Muscle of back (tissue), 11 donors: Measurements from ENCODE around the gene LYRM4. TPM values are rescaled to one million over a fixed set of nuclear protein-coding genes. Genes with fewer than 3 reads are reported as not detected.
A peak's percentile ranks its signal among the peaks of the same experiment; 100 is the strongest.

ENCODE experiments used
- DNase-seq, 3 donors: peaks; one replicate each; pipeline versions ENCODE4 v3.0.0 to v3.0.0-alpha.2; 2013
- polyA plus RNA-seq, 10 donors: library from polyadenylated mRNA; unstranded; fragments of 120-200 nt; gene quantifications; one replicate each; pipeline ENCODE4 v1.2.1, GENCODE V29; 2013; ENCODE audit not compliant: insufficient read length in 10 of 10

The LYRM4 gene
- polyA plus RNA-seq, 10 donors: 20.3 to 35.7 (median 25.2) TPM

GRCh38 chr6:5285081-5285480 lies 24.3 kb upstream of the LYRM4 start:
- DNase-seq: no peak

DNA sequence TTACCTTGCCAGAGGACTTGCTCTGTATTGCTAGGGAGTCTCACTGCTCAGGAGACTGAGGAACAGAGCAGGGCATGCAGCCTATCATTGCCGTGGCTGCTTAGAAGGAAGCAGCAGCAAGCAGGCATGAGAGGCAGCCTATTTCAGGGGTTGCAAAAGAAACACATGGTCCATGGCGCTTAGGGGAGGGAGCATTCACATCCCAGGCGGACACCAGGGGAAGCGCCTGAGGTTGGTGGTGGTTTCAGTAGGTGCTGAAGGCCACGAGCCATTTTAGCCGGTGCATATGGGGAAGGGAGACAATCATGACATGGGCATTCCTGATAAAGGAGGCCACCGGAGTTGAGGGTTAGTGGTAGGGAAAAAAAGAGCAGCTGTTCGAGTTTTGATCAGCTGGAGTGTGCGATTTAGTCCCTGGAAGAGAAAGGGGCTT lies 21.5 kb upstream of the LYRM4 start:
- DNase-seq: no peak

GRCh38 chr6:5280920-5281319 lies 20.2 kb upstream of the LYRM4 start:
- no peak for DNase-seq

DNA sequence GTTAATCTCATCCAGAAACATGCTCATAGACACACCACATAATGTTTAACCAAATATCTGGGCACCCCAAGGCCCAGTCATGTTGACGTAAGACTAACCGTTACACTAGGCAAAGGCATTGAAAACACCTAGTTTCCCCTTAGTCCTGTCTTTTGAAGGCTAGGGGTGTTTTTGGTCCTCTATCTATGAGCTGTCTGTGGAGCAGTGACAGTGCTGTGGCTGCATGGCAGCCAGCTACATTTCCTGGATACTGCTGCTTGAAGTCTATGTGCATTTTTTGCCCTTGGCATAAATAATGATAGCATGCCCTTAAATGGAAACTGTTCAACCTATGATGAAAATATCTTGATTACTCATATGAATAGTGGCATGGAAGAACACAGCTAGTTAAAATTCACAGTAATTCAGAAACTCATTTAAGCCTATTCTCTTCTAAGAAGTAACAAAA lies 19.2 kb upstream of the LYRM4 start:
- no peak for DNase-seq

GRCh38 chr6:5278565-5279120 lies 17.9 kb upstream of the LYRM4 start:
- no peak for DNase-seq

DNA sequence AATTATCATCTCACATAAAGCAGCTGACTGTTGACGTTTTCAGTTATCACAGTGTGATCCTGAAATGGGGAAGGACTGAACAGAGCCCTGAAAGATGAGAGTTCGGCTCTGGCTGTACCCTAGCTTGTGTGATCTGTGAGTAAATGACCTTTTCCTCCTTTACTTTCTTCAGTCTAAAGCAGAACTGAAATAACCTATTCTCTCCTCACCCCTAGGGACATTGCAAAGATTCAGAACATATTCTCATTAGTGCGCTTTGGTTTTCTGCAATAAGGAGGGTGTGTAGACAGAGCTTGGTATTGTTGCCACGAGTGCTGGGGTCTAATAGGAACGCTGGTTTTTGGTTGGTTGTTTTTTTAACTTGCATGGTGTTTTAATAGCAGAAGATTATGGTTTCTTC lies 17.3 kb upstream of the LYRM4 start:
- DNase-seq: no peak

DNA sequence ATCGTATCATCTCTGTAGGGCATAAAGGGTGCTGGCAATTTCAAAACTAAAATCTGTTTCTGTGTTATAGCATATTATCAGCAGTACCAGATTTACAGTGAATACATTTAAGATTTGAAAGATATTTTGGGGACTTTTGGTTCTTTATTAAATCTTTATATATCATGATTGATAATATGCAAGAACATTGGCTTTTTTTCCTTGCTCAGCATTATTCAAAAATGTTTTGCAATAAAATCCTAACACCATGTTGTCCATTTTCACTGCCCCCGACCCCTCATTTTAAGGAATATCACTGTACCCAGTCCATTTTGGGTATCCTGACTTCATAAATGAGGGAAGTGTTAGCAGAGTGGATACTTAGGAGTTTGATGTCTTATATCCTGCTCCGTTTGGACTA lies 16.8 kb upstream of the LYRM4 start:
- no peak for DNase-seq

DNA sequence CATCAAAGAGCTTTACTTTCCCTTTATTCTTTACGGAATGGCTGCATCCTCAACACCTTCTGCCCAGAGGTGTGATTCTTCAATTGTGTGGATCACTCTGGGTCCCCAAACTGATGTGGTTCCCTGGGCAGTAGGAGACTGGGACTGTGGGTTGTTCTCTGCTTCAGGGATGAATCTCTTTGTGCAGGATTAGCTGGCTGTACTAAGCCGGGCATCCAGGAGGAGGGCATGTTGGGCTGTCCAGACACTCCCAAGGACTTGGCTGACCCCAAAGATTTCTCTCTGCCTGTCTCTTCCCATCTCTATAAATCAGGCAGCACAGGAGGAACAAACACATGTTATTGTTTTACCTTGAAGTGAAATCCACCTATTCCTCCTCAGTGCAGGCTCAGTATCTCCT lies 15.8 kb upstream of the LYRM4 start:
- no peak for DNase-seq

DNA sequence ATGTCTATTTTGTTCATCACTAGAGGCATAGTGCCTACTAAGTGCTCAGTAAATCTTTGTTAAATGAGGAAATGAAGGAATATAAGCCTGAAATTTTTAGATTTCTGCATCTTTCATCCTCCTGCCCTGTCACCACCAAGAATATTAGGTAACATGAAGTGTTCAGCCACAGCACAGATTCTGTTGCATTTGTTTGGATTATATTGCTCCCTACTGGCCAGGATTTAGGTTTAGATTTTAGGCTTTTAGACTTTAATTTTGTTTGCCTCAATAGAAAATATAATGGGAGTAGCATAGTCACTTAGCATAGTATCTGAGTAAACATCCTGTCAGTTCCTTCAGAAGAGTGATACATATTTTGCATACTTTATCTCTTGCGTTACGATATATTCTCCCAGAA lies 14.7 kb upstream of the LYRM4 start:
- no peak for DNase-seq

GRCh38 chr6:5274231-5274630 lies 13.5 kb upstream of the LYRM4 start:
- no peak for DNase-seq

- DNase-seq: no peak
These were observed 11.2 kb upstream of the LYRM4 start for GRCh38 chr6:5271926-5272325.

GRCh38 chr6:5270093-5270680 lies 9.4 kb upstream of the LYRM4 start:
- no peak for DNase-seq

DNA sequence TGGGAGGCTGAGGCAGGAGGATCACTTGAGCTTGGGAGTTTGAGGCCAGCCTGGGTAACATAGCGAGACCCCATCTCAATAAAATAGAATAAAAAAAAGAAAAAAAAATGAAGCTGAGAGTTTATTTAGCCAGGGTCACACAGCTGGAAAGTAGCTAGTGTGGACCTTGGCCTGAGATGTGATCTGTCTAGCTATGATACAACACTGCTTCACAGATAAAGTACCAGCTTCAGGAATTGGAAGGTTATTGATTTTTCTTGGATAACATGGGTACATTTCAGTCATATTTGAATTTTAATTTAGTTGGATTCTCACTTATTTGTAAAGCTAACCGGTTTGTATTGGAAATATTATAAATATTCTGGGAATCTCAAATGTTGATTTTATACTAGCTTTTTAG lies 5.7 kb upstream of the LYRM4 start:
- no peak for DNase-seq

DNA sequence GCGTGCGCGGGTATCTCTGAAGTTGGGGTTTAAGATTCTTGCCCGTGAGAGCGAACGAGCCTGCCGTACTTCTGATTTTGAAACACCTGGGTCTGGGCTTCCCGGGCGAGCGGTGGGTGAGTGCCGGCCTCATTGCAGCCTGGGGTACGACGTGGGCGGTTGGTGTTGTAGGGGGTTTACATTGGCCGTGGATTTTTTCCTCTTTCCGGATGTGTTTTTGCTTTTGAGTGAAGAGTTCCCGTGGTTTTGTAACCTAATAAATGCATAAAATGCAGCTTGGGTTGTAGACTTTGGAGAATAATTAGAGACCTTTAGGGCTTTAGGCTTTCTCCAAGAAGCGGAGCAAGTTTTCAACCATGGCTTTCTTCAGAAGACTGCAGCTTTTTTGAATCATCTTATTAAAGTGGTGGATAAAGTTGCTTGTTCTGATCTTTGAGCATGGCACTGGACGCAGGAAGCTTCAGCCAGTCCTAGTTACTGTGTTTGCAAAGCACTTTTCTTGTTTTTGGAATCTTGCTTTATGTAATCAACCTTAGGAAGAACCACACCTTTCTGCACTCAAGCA lies 877 bp upstream of the LYRM4 start:
- DNase-seq: no peak

- DNase-seq: peak; percentile 23 to 68 (median 26)
These were observed 584 bp downstream of the LYRM4 start for GRCh38 chr6:5260111-5260620.

GRCh38 chr6:5259428-5259827 lies 1.3 kb downstream of the LYRM4 start:
- DNase-seq: no peak

DNA sequence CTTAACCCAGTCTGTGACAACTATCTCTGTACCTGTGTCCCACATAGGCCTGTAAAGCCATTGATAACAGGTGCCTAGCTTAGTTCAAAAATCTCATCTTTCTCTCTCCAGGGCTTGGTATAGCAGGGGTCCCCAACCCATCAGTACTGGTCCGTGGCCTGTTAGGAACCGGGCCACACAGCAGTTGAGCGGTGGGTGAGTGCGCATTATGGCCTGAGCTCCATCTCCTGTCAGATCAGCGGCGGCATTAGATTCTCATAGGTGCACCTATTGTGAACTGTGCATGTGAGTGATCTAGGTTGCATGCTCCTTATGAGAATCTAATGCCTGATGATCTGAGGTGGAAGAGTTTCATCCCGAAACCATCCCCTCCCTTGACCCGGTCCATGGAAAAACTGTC lies 3.4 kb downstream of the LYRM4 start:
- no peak for DNase-seq

DNA sequence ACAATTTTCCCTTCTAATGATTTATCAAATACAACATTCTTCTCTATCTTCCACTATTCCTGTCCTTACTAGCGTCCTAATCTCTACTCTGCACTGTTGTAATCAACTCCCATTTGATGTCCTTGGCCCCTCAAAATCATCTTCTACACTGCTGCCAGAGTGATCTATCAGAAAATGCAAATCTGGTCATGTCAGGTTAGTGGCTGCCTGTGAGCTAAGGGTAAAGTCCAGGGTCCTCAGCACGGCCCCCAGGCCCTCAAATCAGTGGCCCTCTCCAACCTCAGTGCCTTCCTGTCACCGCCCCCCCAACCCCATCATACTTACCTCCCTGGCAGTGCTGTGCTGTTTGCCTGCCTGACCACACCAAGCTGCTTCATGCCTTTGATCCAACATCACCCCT lies 3.8 kb downstream of the LYRM4 start:
- no peak for DNase-seq

- peak; percentile 5 to 55 (median 16) for DNase-seq
These were observed 9.8 kb downstream of the LYRM4 start for GRCh38 chr6:5250911-5251310.

DNA sequence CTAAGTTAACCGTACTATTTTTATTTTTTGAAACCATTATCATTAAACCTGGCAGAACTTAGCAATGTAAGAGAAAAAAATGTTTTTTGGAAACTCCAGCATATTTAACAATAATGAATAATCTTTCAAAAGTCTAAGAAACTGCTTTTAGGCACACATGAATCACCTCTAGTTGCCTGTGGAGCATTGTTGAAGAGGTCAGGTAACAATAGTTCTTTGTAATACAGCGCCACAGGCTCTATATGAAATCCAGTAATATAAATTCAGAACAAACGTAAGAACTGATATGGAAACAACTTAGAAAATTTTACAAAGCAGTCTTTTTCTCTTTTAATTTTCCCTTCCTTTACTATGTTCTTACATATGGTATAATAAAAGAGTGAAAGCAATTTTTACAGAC lies 10.3 kb downstream of the LYRM4 start:
- no peak for DNase-seq

DNA sequence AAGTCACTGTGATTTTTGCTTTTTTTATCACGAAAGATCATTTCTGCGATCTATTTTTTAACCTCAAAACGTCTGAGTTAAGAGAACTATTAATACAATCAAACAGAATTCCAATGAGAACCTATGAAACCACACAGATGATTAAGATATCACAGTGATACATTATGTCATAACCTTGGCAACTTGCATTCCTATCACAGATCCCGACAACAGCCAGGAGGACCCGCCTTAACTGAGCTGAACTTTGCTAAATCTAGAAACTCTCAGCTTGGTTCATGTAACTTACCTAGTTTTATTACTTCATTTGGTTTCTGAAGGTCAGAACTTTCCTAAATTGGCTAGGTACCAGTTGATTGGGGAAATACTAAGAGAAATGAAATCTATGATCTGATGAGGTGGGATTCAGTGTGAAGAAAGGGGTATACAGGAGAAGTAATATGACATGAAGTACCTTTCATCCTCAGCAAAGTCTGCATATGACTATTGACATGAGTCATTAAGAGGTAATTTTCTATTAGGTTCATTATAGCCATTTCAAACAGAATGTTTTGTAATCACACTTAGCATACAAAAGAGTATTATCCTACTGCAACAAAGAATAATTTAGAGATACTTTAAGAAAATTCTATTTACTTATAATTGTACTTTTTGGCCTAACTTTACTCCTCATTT lies 11.2 kb downstream of the LYRM4 start:
- no peak for DNase-seq

DNA sequence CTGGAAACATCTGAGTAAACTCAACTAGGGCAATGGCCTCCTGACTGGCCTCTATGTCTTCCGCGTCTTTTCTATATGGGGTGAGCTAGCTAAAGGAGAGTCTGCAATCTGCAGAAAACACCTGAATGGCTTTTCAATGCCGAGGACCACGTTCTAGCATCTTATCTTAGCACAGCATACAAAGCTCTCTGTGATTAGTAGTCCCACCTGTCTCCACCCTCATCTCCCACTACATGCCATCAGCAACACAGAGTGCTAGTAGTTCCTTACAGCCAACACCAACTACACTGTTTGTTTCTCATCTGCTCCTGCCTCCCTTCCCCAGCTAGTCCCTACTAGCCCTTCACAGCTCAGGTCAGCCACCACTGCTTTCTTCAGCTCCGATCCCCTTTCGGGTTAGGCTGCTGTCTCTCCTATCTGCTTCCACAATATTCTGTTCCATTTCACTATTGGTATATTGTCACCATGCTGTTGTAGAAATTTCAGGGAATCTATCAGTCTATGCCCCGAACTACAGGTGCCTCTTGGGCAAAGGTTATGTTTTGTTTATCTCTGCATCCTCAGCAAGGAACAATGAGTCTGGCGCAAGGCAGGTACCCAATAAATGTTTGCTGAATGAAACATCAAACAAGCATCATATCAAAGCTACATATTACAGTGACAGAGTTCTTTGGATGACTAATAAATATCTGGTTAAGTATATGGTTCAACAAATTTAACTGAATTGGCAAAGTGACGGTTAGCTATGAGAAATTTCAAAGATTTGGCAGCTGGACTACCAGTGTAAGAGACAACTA lies 12.2 kb downstream of the LYRM4 start:
- no peak for DNase-seq
